HEK293 (cell line): ENCODE data around the gene SULT2B1.
A peak's percentile ranks its signal among the peaks of the same experiment; 100 is the strongest.

Experiments used
- GLI2 ChIP-seq: fragments of 450-650 bp; formaldehyde crosslinking; IDR thresholded peaks from 2 replicates; pipeline ENCODE4; 2017; ENCODE audit warnings: missing biosample characterization, missing genetic modification characterization, low read depth, borderline replicate concordance
- GLI4 ChIP-seq: fragments of 450-650 bp; formaldehyde crosslinking; IDR thresholded peaks from 2 replicates; pipeline ENCODE4 v1.5.1; 2016; ENCODE audit warnings: missing biosample characterization, missing genetic modification characterization
- HIC1 ChIP-seq: fragments of 450-650 bp; formaldehyde crosslinking; IDR thresholded peaks from 2 replicates; pipeline ENCODE4 v1.5.1; 2016; ENCODE audit warnings: missing biosample characterization, missing genetic modification characterization
- KLF1 ChIP-seq: fragments of 450-650 bp; formaldehyde crosslinking; IDR thresholded peaks from 2 replicates; pipeline ENCODE4 v1.5.1; 2016; ENCODE audit warnings: missing biosample characterization, missing genetic modification characterization
- KLF16 ChIP-seq: fragments of 450-650 bp; formaldehyde crosslinking; IDR thresholded peaks from 2 replicates; pipeline ENCODE4 v1.5.1; 2017; ENCODE audit warnings: missing biosample characterization, missing genetic modification characterization
- SETDB1 ChIP-seq: IDR thresholded peaks from one replicate; pipeline ENCODE4 v1.6.1; 2017; ENCODE audit warnings: mild to moderate bottlenecking, low read length, moderate library complexity, mixed read lengths; ENCODE audit not compliant: insufficient read length
- SP2 ChIP-seq: fragments of 450-650 bp; formaldehyde crosslinking; IDR thresholded peaks from 2 replicates; pipeline ENCODE4 v1.5.1; 2016; ENCODE audit warnings: missing biosample characterization, missing genetic modification characterization
- SP3 ChIP-seq: fragments of 450-650 bp; formaldehyde crosslinking; IDR thresholded peaks from 2 replicates; pipeline ENCODE4 v1.5.1; 2016; ENCODE audit warnings: missing biosample characterization, missing genetic modification characterization
- SP7 ChIP-seq: fragments of 450-650 bp; formaldehyde crosslinking; IDR thresholded peaks from 2 replicates; pipeline ENCODE4 v1.5.1; 2016; ENCODE audit warnings: missing biosample characterization, missing genetic modification characterization
- TRIM28 ChIP-seq: IDR thresholded peaks from 2 replicates; pipeline ENCODE4 v1.6.1; 2011; ENCODE audit warnings: low read length, control low read depth, borderline replicate concordance
- WT1 ChIP-seq: fragments of 450-650 bp; formaldehyde crosslinking; IDR thresholded peaks from 2 replicates; pipeline ENCODE4 v1.5.1; 2016; ENCODE audit warnings: missing biosample characterization, missing genetic modification characterization
- YY1 ChIP-seq: fragments of 450-650 bp; formaldehyde crosslinking; IDR thresholded peaks from 2 replicates; pipeline ENCODE4 v1.5.1; 2018; ENCODE audit warnings: missing biosample characterization, missing genetic modification characterization
- ZBTB21 ChIP-seq: fragments of 450-650 bp; formaldehyde crosslinking; IDR thresholded peaks from 2 replicates; pipeline ENCODE4 v1.5.1; 2017; ENCODE audit warnings: missing biosample characterization, missing genetic modification characterization
- ZBTB44 ChIP-seq: fragments of 450-650 bp; IDR thresholded peaks from 2 replicates; pipeline ENCODE4 v1.5.1; 2018; ENCODE audit warnings: missing biosample characterization, mild to moderate bottlenecking, missing genetic modification characterization
- ZBTB7A ChIP-seq: fragments of 450-650 bp; formaldehyde crosslinking; IDR thresholded peaks from 2 replicates; pipeline ENCODE4 v1.5.1; 2016; ENCODE audit warnings: low read depth, missing biosample characterization, missing genetic modification characterization
- ZFHX2 ChIP-seq: fragments of 450-650 bp; formaldehyde crosslinking; conservative IDR thresholded peaks from 2 replicates; pipeline ENCODE4 v1.5.1; 2016; ENCODE audit warnings: missing biosample characterization, missing genetic modification characterization
- ZIC2 ChIP-seq: fragments of 450-650 bp; formaldehyde crosslinking; IDR thresholded peaks from 2 replicates; pipeline ENCODE4 v1.5.1; 2016; ENCODE audit warnings: missing biosample characterization, missing genetic modification characterization
- ZNF146 ChIP-seq: fragments of 450-650 bp; formaldehyde crosslinking; IDR thresholded peaks from 2 replicates; pipeline ENCODE4 v1.5.1; 2016; ENCODE audit warnings: missing biosample characterization, missing genetic modification characterization
- ZNF148 ChIP-seq: fragments of 450-650 bp; formaldehyde crosslinking; IDR thresholded peaks from 2 replicates; pipeline ENCODE4 v1.5.0; 2017; ENCODE audit warnings: missing biosample characterization, missing genetic modification characterization, borderline replicate concordance
- ZNF184 ChIP-seq: fragments of 450-650 bp; IDR thresholded peaks from 2 replicates; pipeline ENCODE4 v1.5.1; 2018; ENCODE audit warnings: missing biosample characterization, mild to moderate bottlenecking, missing genetic modification characterization
- ZNF211 ChIP-seq: fragments of 450-650 bp; formaldehyde crosslinking; IDR thresholded peaks from 2 replicates; pipeline ENCODE4 v1.5.1; 2016; ENCODE audit warnings: low read depth, missing biosample characterization, missing genetic modification characterization
- ZNF23 ChIP-seq: fragments of 450-650 bp; formaldehyde crosslinking; IDR thresholded peaks from 2 replicates; pipeline ENCODE4 v1.5.1; 2016; ENCODE audit warnings: missing biosample characterization, missing genetic modification characterization, borderline replicate concordance
- ZNF239 ChIP-seq: fragments of 450-650 bp; formaldehyde crosslinking; IDR thresholded peaks from 2 replicates; pipeline ENCODE4 v1.5.1; 2016; ENCODE audit warnings: missing biosample characterization, missing genetic modification characterization
- ZNF24 ChIP-seq: fragments of 450-650 bp; formaldehyde crosslinking; IDR thresholded peaks from 2 replicates; pipeline ENCODE4 v1.5.1; 2016; ENCODE audit warnings: missing biosample characterization, missing genetic modification characterization
- ZNF292 ChIP-seq: fragments of 450-650 bp; formaldehyde crosslinking; IDR thresholded peaks from 2 replicates; pipeline ENCODE4 v1.5.1; 2016; ENCODE audit warnings: low read depth, missing biosample characterization, missing genetic modification characterization, borderline replicate concordance
- ZNF302 ChIP-seq: fragments of 450-650 bp; formaldehyde crosslinking; IDR thresholded peaks from 2 replicates; pipeline ENCODE4 v1.5.1; 2016; ENCODE audit warnings: missing biosample characterization, missing genetic modification characterization, low read depth
- ZNF426 ChIP-seq: fragments of 450-650 bp; formaldehyde crosslinking; IDR thresholded peaks from 2 replicates; pipeline ENCODE4 v1.5.1; 2017; ENCODE audit warnings: missing biosample characterization, missing genetic modification characterization, mild to moderate bottlenecking, inconsistent platforms, moderate library complexity
- ZNF488 ChIP-seq: fragments of 450-650 bp; formaldehyde crosslinking; IDR thresholded peaks from 2 replicates; pipeline ENCODE4 v1.5.1; 2016; ENCODE audit warnings: missing biosample characterization, missing genetic modification characterization
- ZNF501 ChIP-seq: fragments of 450-650 bp; formaldehyde crosslinking; IDR thresholded peaks from 2 replicates; pipeline ENCODE4 v1.5.1; 2016; ENCODE audit warnings: missing biosample characterization, missing genetic modification characterization
- ZNF513 ChIP-seq: fragments of 450-650 bp; IDR thresholded peaks from 2 replicates; pipeline ENCODE4 v1.5.1; 2018; ENCODE audit warnings: missing biosample characterization, missing genetic modification characterization
- ZNF521 ChIP-seq: fragments of 450-650 bp; formaldehyde crosslinking; IDR thresholded peaks from 2 replicates; pipeline ENCODE4 v1.5.1; 2017; ENCODE audit warnings: missing biosample characterization, mild to moderate bottlenecking, missing genetic modification characterization
- ZNF548 ChIP-seq: fragments of 450-650 bp; formaldehyde crosslinking; IDR thresholded peaks from 2 replicates; pipeline ENCODE4 v1.5.1; 2016; ENCODE audit warnings: missing biosample characterization, missing genetic modification characterization
- ZNF558 ChIP-seq: fragments of 450-650 bp; formaldehyde crosslinking; IDR thresholded peaks from 2 replicates; pipeline ENCODE4 v1.5.1; 2016; ENCODE audit warnings: missing biosample characterization, missing genetic modification characterization
- ZNF610 ChIP-seq: fragments of 450-650 bp; formaldehyde crosslinking; IDR thresholded peaks from 2 replicates; pipeline ENCODE4 v1.5.1; 2016; ENCODE audit warnings: missing biosample characterization, missing genetic modification characterization, borderline replicate concordance
- ZNF660 ChIP-seq: fragments of 450-650 bp; IDR thresholded peaks from 2 replicates; pipeline ENCODE4 v1.5.1; 2018; ENCODE audit warnings: missing biosample characterization, mild to moderate bottlenecking, missing genetic modification characterization

The SULT2B1 gene

GRCh38 chr19:48637449-48637947, 85.5 kb downstream of the SULT2B1 start (continued):
- no peak; the same call in 1 of the 2 replicates for TF ChIP-seq KLF1 (tag by site-specific recombination)
- TF ChIP-seq ZNF660 (tag by site-specific recombination), result no peak
- no peak for TF ChIP-seq ZNF23 (tag by site-specific recombination)
- peak; percentile 79; the same call in 1 of the 2 replicates for TF ChIP-seq ZBTB7A (tag by site-specific recombination)
- peak; percentile 38; the same call in 1 of the 2 replicates for TF ChIP-seq WT1 (tag by site-specific recombination)
- no peak for TF ChIP-seq TRIM28
- peak; percentile 8 for TF ChIP-seq SP7 (tag by site-specific recombination)
- no peak for TF ChIP-seq ZNF184 (tag by site-specific recombination)
- no peak for TF ChIP-seq GLI4 (tag by site-specific recombination)
- no peak for TF ChIP-seq ZNF558 (tag by site-specific recombination)
- TF ChIP-seq ZNF513 (tag by site-specific recombination), result no peak
- TF ChIP-seq ZNF426 (tag by site-specific recombination), result no peak
- peak; percentile 94 for TF ChIP-seq HIC1 (tag by site-specific recombination)
- TF ChIP-seq ZNF548 (tag by site-specific recombination), result no peak
- TF ChIP-seq ZIC2 (tag by site-specific recombination), result peak; percentile 70
- no peak for TF ChIP-seq ZNF148 (tag by site-specific recombination)
- no peak for TF ChIP-seq ZNF302 (tag by site-specific recombination)
- no peak for TF ChIP-seq ZNF292 (tag by site-specific recombination)
- no peak for TF ChIP-seq ZNF610
- peak; percentile 96 for TF ChIP-seq SP3 (tag by site-specific recombination)
- TF ChIP-seq ZNF488 (tag by site-specific recombination), result no peak
- TF ChIP-seq ZBTB44 (tag by site-specific recombination), result no peak
- no peak; the same call in 1 of the 2 replicates for TF ChIP-seq ZFHX2 (tag by site-specific recombination)
- no peak for TF ChIP-seq GLI2 (tag by site-specific recombination)
- no peak for TF ChIP-seq YY1
- no peak for TF ChIP-seq ZNF239
- TF ChIP-seq KLF16 (tag by site-specific recombination), result peak; percentile 87
- TF ChIP-seq ZNF146, result no peak
- TF ChIP-seq SP2, result peak; percentile 98
- TF ChIP-seq ZBTB21, result no peak
- TF ChIP-seq ZNF521, result no peak
- no peak for TF ChIP-seq SETDB1
- TF ChIP-seq ZNF211 (tag by site-specific recombination), result no peak
- TF ChIP-seq ZNF24 (tag by site-specific recombination), result no peak
- TF ChIP-seq ZNF501, result no peak
